Nucleus accumbens (tissue), 56 donors: Measurements from ENCODE around the gene KCNK2.

Source experiments
- DNase-seq, 56 donors: peaks; one replicate each; lab custom pipeline; 2025; lab: John Stamatoyannopoulos, UW

Gene KCNK2

DNA sequence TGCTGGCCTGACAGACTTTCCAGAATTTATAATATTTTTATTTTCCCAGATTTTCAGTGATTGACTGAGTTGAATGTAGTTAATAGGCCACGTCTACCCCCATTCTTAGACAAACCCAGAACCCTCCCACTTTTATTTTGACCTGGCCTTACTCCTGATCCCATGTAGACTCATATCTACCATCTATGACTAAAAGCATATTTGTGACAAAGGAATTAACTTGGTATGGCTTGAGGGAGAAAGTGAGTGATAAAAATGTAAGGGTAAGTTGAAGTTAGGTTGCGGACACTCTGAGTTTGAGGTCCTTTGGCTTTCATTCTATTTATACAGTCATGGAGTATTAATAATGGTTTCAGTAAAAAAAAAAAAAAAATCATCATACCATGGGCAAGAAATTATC is 168.4 kb downstream of the KCNK2 start:
- DNase-seq = no peak

GRCh38 chr1:215251428-215251827 is 168.9 kb downstream of the KCNK2 start:
- DNase-seq = no peak

DNA sequence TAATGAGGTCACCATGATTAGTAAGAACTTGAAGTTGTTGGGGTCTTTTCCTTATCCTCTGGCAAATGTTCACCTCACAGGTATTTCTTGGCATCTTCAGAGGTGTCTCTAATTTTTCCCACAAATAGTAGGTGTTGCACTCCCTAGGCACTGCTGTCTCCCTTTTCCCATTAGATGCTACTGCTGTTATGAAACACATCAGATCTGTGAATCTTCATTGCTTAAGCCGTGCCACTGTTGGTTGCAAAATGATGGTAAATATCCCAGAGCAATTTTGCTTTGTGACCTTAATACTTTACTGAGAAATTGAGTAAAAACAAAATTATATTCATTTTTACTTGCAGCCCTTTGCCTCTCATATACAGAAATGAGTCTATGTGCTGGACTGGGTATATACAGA is 169.6 kb downstream of the KCNK2 start:
- no peak for DNase-seq

DNA sequence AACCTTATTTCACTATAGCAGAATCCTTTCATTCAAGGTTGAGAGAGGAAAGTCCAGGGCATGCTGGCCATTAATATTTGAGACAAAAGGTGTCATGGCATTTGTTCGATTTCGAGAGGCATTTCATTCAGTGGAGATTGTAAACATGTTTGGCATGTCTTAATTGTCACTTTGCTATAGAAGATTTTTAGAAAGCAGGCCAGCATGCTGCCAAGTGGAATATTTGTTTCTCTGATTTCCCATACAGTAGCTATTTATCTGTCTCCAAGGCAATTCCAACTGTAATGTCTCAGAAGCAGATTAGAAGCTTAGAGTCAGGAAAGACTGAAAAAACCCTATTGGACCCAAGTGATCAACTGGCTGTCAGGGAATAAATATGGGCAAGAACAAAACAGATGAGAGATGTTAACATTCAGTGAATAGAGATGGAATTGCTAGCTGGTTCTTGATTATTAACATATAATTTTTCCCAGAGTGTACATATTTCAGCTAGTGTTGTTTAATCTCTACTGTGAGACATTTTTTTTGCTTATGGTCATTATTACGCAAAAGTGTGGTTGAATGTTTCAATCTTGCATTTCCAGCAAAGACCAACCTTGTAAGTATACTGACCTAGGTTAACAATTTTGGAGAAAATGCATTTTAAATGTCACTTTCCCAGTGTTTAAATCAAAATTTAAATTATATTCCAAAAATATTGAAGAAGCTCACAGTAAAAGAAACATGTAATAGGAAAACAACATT is 174.6 kb downstream of the KCNK2 start:
- no peak for DNase-seq

DNA sequence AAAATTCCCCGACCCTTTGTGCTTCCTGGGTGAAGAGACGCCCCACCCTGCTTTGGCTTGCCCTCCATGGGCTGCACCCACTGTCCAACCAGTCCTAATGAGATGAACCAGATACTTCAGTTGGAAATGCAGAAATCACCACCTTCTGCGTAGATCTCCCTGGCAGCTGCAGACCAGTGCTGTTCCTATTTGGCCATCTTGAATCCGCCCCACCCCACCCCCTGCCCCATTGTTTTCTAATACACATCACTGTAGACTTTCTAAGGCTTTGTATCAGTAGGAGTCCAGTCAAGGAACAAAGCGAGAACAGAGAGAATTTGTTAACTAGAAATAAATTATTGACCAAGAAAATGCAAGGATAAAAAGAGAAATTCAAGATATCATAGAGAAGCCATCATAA is 178.2 kb downstream of the KCNK2 start:
- DNase-seq = no peak

- no peak for DNase-seq
Observed at GRCh38 chr1:215262106-215262505, 179.6 kb downstream of the KCNK2 start.

DNA sequence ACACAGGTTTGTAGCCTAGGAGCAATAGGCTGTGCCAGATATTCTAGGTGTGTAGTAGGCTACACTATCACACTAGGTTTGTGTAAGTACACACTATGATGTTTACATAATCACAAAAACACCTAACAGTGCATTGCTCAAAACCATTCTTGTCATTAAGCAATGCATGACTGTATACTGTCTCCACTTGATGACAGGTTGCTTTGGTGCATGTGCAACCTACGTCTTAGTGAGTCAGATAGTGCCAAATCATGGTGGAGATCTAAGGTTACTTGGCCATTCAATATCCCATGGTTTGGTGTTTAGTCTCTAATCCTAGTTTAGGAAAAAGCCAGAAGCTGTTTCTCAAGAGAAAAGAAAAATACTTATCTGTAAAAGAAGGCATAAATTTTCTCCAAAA is 181.1 kb downstream of the KCNK2 start:
- DNase-seq = no peak

GRCh38 chr1:215264649-215265048 is 182.1 kb downstream of the KCNK2 start:
- DNase-seq = no peak

DNA sequence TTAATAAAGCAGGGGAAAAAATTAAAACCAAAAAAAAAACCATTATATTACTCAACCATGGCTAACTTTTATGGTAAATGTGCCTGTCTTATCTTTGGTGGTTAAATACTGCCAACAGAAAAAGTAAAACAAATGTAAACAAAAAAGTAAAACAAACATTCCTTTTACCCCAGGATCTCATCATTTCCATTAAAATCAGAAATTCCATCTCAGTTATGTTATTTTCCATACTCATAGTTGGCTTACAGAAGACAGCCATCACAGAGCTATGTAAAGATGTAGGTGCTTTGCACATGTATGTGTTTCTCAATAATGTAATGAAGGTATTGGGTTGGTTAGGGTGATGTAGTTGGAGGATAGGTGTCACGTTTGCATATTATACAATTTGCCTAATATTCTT is 185.0 kb downstream of the KCNK2 start:
- no peak for DNase-seq

DNA sequence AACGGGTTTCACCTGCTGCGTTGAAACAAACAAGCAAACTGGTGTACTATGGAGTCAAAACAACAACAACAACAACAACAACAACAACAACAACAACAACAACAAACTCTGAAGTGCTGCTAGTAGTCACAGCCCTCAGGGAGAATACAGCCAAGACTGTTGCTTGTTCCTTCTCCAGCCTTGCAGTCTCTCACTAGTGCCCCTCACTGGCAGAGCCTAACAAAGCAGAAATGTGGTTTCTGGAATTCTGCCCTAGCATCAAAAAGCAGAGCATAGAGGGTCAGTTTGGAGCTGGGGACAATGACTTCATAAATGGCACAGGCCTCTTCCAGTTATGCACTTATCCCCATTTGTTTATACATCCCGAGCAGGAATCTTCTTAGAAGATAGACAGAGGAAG is 187.4 kb downstream of the KCNK2 start:
- DNase-seq = no peak

- DNase-seq = no peak
Observed at GRCh38 chr1:215273838-215274516, 191.4 kb downstream of the KCNK2 start.

DNA sequence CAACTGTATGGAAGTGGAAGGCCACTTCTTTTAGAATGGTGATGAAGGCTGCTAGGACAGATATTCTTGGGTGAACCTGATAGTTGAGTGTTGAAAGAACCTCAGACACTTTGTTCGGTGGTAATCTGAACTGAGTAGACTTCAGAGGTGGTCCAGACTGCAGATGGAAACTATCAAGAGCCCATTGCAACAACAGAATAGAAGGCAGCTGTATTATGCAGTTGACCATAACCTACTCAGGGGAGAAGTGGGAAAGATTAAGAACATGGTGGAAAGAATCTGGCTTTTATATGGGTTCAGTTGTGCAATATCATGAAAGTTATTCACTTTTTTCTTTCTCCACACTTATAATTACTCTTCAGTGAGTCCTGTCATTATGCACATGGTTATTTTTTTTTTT is 194.0 kb downstream of the KCNK2 start:
- DNase-seq = no peak

DNA sequence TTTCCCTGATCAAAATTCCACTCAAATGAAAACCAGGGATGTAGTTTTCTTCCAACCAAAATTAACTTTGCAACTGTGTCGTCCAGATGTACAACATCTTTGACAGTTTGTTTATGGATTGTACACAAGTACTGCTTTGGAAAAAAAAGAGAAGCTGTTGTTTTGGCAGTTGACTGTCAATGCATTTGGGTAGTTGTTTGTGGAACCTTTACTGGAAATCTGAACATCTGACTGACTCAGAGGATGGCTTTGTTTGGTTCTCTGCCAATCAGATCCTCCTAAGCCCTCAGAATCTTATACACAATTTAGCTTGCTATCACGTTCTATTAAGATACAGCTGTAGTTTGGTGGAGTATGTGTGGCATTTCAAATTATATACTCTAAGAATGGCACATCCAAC is 195.0 kb downstream of the KCNK2 start:
- no peak for DNase-seq

DNA sequence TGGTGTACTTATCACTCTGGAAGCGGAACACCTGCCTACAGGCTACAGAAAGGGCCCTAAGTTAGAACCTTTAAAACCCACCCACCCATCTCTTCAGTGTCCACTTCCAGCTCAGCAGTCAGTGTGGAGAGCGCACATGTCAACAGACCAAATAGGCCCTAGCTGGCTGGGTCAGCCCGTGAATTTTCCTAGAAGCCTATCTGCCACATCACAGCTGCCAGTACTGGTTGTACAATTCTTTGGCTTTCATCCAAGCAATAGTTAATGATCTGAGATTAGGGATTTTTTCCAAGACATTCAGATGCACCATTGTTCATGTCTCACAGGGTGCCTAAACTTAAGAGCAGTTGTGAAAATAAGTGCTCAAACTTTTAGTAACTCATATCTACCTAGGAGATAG is 197.1 kb downstream of the KCNK2 start:
- no peak for DNase-seq

- DNase-seq = no peak
Observed at GRCh38 chr1:215282557-215282956, 200.0 kb downstream of the KCNK2 start.

GRCh38 chr1:215285013-215285800 is 202.7 kb downstream of the KCNK2 start:
- no peak for DNase-seq
